Chondrocyte (in vitro differentiated cells): ENCODE results near the gene DHX35. TPM values are rescaled to one million over a fixed set of nuclear protein-coding genes. Genes with fewer than 3 reads are reported as not detected.

ENCODE experiments used
- DNase-seq: peaks from one replicate; pipeline ENCODE4 v3.0.0; 2021; ENCODE audit warnings: mixed read lengths, low spot score
- H3K27ac Mint-ChIP-seq: one replicate; pipeline ENCODE4 v1.8.0; 2021; ENCODE audit warnings: mild to moderate bottlenecking, moderate library complexity, mixed read lengths; ENCODE audit not compliant: unreplicated experiment
- H3K27me3 Mint-ChIP-seq: 2 replicates; pipeline ENCODE4 v1.8.0; 2021; ENCODE audit warnings: low read depth, mixed read lengths
- H3K36me3 Mint-ChIP-seq: 2 replicates; pipeline ENCODE4 v1.8.0; 2021; ENCODE audit warnings: low read depth, mixed read lengths
- H3K4me1 Mint-ChIP-seq: 2 replicates; pipeline ENCODE4 v1.8.0; 2021; ENCODE audit warnings: low read depth, mild to moderate bottlenecking, mixed read lengths
- H3K4me3 Mint-ChIP-seq: one replicate; pipeline ENCODE4 v1.8.0; 2021; ENCODE audit warnings: mild to moderate bottlenecking, moderate library complexity, mixed read lengths; ENCODE audit not compliant: unreplicated experiment
- H3K9me3 Mint-ChIP-seq: 2 replicates; pipeline ENCODE4 v1.8.0; 2021; ENCODE audit warnings: low read depth, mixed read lengths
- total RNA-seq: library from RNA; stranded (reverse); gene quantifications from 3 replicates; pipeline ENCODE4 v1.2.1, GENCODE V29; 2021
- TF ChIP-seq, protein P1 (sequence below): fragments of 200-600 bp; sonication (generic); IDR thresholded peaks from 2 replicates; pipeline ENCODE4 v1.5.0; 2021; ENCODE audit warnings: antibody characterized with exemption, mild to moderate bottlenecking, moderate library complexity

DHX35 gene
- total RNA-seq, 1 donor from 2014 or later, result 7.8 TPM

DNA sequence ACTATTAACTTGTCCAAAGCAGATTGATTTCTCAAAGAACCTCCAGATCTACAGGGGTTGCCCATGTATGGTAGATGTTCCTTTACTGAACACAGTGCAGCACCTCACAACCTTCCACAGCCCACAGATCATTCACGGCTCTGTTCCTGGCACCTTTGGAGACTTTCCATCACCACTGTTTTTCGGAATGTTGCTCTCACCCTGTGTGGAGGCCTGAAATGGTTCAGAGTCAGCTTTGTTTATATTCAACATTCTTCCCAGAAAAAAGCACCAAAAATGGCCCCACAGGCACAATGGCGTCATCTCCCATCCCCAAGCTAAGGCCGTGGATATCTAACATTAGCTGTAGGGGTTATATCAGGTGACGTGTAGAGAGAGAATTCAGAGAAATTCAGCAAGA, 74.7 kb downstream of the DHX35 start:
- Mint-ChIP-seq H3K36me3 (peaks cover 20% of the 10 kb centered on the region), H3K27ac (no peak overlapping the region), H3K4me3 (no peak overlapping the region), H3K4me1 (peaks cover 3% of the 10 kb centered on the region), H3K9me3 (no peaks in the 10 kb centered on the region), H3K27me3 (no peaks in the 10 kb centered on the region)
- no peak for DNase-seq
- TF ChIP-seq, protein P1, sequence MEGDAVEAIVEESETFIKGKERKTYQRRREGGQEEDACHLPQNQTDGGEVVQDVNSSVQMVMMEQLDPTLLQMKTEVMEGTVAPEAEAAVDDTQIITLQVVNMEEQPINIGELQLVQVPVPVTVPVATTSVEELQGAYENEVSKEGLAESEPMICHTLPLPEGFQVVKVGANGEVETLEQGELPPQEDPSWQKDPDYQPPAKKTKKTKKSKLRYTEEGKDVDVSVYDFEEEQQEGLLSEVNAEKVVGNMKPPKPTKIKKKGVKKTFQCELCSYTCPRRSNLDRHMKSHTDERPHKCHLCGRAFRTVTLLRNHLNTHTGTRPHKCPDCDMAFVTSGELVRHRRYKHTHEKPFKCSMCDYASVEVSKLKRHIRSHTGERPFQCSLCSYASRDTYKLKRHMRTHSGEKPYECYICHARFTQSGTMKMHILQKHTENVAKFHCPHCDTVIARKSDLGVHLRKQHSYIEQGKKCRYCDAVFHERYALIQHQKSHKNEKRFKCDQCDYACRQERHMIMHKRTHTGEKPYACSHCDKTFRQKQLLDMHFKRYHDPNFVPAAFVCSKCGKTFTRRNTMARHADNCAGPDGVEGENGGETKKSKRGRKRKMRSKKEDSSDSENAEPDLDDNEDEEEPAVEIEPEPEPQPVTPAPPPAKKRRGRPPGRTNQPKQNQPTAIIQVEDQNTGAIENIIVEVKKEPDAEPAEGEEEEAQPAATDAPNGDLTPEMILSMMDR, result no peak

- no peaks in the 10 kb centered on the region for H3K27me3 Mint-ChIP-seq
- peaks cover 3% of the 10 kb centered on the region for H3K4me1 Mint-ChIP-seq
- H3K27ac Mint-ChIP-seq, result no peak overlapping the region
- H3K36me3 Mint-ChIP-seq, result peaks cover 25% of the 10 kb centered on the region
- TF ChIP-seq, protein P1, result no peak
- H3K4me3 Mint-ChIP-seq, result no peak overlapping the region
- no peak for DNase-seq
- no peaks in the 10 kb centered on the region for H3K9me3 Mint-ChIP-seq
Measured at GRCh38 chr20:39038047-39038446, 75.9 kb downstream of the DHX35 start.

GRCh38 chr20:39038495-39038894, 76.4 kb downstream of the DHX35 start:
- no peak for DNase-seq
- H3K36me3 Mint-ChIP-seq, result peaks cover 27% of the 10 kb centered on the region
- no peak overlapping the region for H3K27ac Mint-ChIP-seq
- TF ChIP-seq, protein P1, result no peak
- H3K9me3 Mint-ChIP-seq, result no peaks in the 10 kb centered on the region
- H3K4me3 Mint-ChIP-seq, result no peak overlapping the region
- H3K4me1 Mint-ChIP-seq, result peaks cover 3% of the 10 kb centered on the region
- no peaks in the 10 kb centered on the region for H3K27me3 Mint-ChIP-seq

GRCh38 chr20:39039261-39039660, 77.1 kb downstream of the DHX35 start:
- peaks cover 3% of the 10 kb centered on the region for H3K4me1 Mint-ChIP-seq
- TF ChIP-seq, protein P1, result no peak
- H3K4me3 Mint-ChIP-seq, result no peak overlapping the region
- no peaks in the 10 kb centered on the region for H3K27me3 Mint-ChIP-seq
- peaks cover 24% of the 10 kb centered on the region for H3K36me3 Mint-ChIP-seq
- no peak for DNase-seq
- H3K9me3 Mint-ChIP-seq, result no peaks in the 10 kb centered on the region
- no peak overlapping the region for H3K27ac Mint-ChIP-seq

DNA sequence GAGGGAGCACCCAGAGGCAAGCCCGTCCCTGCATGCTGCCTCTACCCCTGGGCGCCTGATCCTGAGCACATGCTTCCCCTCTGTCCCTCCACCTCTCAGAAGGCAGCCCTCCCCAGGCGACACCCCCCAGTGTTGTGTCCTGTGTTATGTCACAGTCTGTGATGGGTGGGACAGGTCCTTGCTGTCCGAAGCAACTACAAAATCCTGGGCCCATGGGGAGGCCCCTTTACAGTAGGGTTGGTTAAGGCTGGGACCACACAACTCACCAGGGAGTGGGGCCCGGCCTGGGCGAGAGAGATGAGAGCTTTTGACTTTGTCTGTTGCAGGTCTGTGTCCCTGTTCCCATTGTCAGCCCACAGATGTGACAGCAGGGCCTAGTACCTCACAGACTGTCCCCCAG, 78.0 kb downstream of the DHX35 start:
- peaks cover 22% of the 10 kb centered on the region for H3K36me3 Mint-ChIP-seq
- no peaks in the 10 kb centered on the region for H3K9me3 Mint-ChIP-seq
- TF ChIP-seq, protein P1, result no peak
- no peak for DNase-seq
- peaks cover 3% of the 10 kb centered on the region for H3K4me1 Mint-ChIP-seq
- no peak overlapping the region for H3K4me3 Mint-ChIP-seq
- no peaks in the 10 kb centered on the region for H3K27me3 Mint-ChIP-seq
- H3K27ac Mint-ChIP-seq, result no peak overlapping the region
